Choroid plexus epithelial cell (primary cell): Measurements from ENCODE around the gene EPHA3.
A peak's percentile ranks its signal among the peaks of the same experiment; 100 is the strongest.

Experiments
- DNase-seq: peaks from one replicate; pipeline ENCODE4 v3.0.0-alpha.2; 2010; ENCODE audit warnings: low read depth
- H3K4me3 ChIP-seq: 2 replicates; pipeline ENCODE4 v1.5.1; 2011; ENCODE audit warnings: low read depth, mild to moderate bottlenecking, control low read depth, low read length, moderate library complexity
- CTCF ChIP-seq: conservative IDR thresholded peaks from 2 replicates; pipeline ENCODE4 v1.5.1; 2011; ENCODE audit warnings: low read depth, mild to moderate bottlenecking, control low read depth, inconsistent platforms, low read length, moderate library complexity

The EPHA3 gene

GRCh38 chr3:89375451-89375850 lies 268.0 kb downstream of the EPHA3 start:
- no peak overlapping the region for H3K4me3 ChIP-seq
- DNase-seq: no peak
- TF ChIP-seq CTCF: no peak

- no peak overlapping the region for H3K4me3 ChIP-seq
- TF ChIP-seq CTCF: no peak
- peak; percentile 66 for DNase-seq
Measured at GRCh38 chr3:89380016-89380415, 272.6 kb downstream of the EPHA3 start.

GRCh38 chr3:89392991-89393390 lies 285.6 kb downstream of the EPHA3 start:
- no peak for DNase-seq
- TF ChIP-seq CTCF: no peak
- no peak overlapping the region for H3K4me3 ChIP-seq

- no peak for TF ChIP-seq CTCF
- no peak for DNase-seq
- H3K4me3 ChIP-seq: no peak overlapping the region
Measured at GRCh38 chr3:89395456-89395855, 288.0 kb downstream of the EPHA3 start.

GRCh38 chr3:89395996-89396395 lies 288.6 kb downstream of the EPHA3 start:
- no peak overlapping the region for H3K4me3 ChIP-seq
- DNase-seq: no peak
- TF ChIP-seq CTCF: no peak

- DNase-seq: no peak
- H3K4me3 ChIP-seq: no peak overlapping the region
- TF ChIP-seq CTCF: no peak
Measured at GRCh38 chr3:89402051-89402450, 294.6 kb downstream of the EPHA3 start.

GRCh38 chr3:89405176-89405575 lies 297.8 kb downstream of the EPHA3 start:
- no peak for TF ChIP-seq CTCF
- no peak overlapping the region for H3K4me3 ChIP-seq
- peak; percentile 8 for DNase-seq
